ENCODE results near the gene DEFB127.
"Not testable (repeated sequence)": the region's sequence is repeated elsewhere in the genome, so short reads cannot be mapped to it uniquely, and the experiment has no call there.

Gene DEFB127, protein sequence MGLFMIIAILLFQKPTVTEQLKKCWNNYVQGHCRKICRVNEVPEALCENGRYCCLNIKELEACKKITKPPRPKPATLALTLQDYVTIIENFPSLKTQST

GRCh38 chr20:157154-157553 is at the start of gene DEFB127:
TSS of gene DEFB127 (plus strand) at chr20:157454. CDS start at chr20:157545, 91 bp downstream.
- no peak for DNase-seq (ENCODE audit: low spot score)

GRCh38 chr20:112396-112795 is 44.9 kb upstream of the DEFB127 start:
- DNase-seq (ENCODE audit: low spot score) = no peak

DNA sequence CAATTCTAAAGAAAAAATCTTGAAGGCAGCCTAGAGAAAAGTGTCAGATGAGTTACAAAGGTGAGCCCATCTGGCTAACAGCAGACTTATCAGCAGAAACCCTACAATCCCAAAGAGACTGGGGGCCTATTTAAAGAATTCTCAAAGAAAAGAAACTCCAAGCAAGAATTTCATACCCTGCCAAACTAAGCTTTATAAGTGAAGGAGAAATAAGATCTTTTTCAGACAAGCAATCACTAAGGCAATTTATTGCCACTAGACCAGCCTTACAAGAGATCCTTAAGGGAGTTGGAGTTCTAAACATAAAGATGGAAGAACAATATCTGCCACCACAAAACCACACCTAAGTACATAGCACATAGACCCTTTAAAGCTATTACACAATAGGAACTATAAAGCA is 39.7 kb upstream of the DEFB127 start:
- no peak for DNase-seq (ENCODE audit: low spot score)

DNA sequence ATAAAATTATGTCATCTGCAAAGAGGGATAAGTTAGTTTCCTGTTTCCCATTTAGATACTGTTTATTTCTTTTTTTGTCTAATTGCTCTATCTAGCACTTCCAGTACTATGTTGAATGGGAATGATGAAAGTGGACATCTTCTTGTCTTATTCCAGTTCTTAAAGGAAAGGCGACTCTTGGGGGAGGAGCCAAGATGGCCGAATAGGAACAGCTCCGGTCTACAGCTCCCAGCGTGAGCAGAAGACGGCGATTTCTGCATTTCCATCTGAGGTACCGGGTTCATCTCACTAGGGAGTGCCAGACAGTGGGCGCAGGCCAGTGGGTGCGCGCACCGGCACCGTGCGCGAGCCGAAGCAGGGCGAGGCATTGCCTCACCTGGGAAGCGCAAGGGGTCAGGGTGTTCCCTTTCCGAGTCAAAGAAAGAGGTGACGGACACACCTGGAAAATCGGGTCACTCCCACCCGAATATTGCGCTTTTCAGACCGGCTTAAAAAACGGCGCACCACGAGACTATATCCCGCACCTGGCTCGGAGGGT is 27.4 kb upstream of the DEFB127 start:
- not testable (repeated sequence) for DNase-seq (ENCODE audit: low spot score)

DNA sequence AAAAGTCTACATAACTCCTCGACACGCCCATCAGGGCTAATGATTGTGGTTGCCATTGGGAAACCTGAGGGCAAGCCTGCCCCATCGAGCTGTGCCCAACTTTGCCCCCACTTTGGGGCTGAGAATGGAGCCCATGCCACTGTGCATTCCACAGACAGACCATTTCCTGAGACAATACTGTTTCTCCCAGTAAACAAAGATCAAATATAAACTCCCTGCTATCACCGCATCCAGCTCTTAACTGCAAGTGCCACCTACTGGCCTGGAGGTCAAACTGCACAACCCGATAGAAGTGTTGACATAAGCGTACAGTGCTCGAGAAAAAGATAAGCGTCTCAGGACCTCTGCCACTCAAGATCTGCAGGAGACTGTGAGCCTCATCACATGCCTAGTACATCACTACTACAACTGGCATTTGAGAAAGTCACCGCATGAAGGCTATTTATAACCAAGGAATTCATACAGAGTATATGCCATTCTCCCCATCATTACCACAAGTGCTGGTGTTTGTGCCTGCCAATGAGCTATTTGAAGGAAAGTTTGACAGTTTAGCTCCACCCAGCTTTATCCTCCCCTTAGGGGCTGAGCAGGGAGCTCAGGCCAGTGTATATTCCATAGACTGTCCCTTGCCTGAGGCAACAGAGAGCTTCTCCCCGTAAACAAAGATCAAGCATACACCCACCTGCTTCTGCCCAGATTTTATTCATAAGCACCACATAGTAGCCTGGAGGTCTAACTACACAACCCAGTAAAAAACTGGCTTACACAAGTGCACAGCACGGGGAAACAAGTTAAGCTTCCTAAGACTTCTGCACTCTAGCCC is 19.4 kb upstream of the DEFB127 start:
- no peak for DNase-seq (ENCODE audit: low spot score)

- no peak for DNase-seq (ENCODE audit: low spot score)
Observed at GRCh38 chr20:142290-142689, 15.0 kb upstream of the DEFB127 start, which contains the start of gene DEFB126. TSS of gene DEFB126 (plus strand) at chr20:142590. CDS start at chr20:142629, 39 bp downstream.

GRCh38 chr20:145877-146276 is 11.4 kb upstream of the DEFB127 start:
- no peak for DNase-seq (ENCODE audit: low spot score)

- no peak for DNase-seq (ENCODE audit: low spot score)
Observed at GRCh38 chr20:152131-152530, 5.1 kb upstream of the DEFB127 start.

GRCh38 chr20:164618-165017 is 7.4 kb downstream of the DEFB127 start:
- DNase-seq (ENCODE audit: low spot score) = no peak

- no peak for DNase-seq (ENCODE audit: low spot score)
Observed at GRCh38 chr20:168876-169275, 11.6 kb downstream of the DEFB127 start.

GRCh38 chr20:184288-184687 is 27.0 kb downstream of the DEFB127 start:
- no peak for DNase-seq (ENCODE audit: low spot score)

GRCh38 chr20:187733-188132 is 30.5 kb downstream of the DEFB127 start:
- DNase-seq (ENCODE audit: low spot score) = no peak

GRCh38 chr20:189611-190010 is 32.4 kb downstream of the DEFB127 start, which contains the start of gene DEFB128:
TSS of gene DEFB128 (minus strand) at chr20:189711. CDS start at chr20:189623, 88 bp downstream.
- DNase-seq (ENCODE audit: low spot score) = no peak

- no peak for DNase-seq (ENCODE audit: low spot score)
Observed at GRCh38 chr20:198225-198624, 41.0 kb downstream of the DEFB127 start.

- DNase-seq (ENCODE audit: low spot score) = no peak
Observed at GRCh38 chr20:199996-200395, 42.7 kb downstream of the DEFB127 start.

GRCh38 chr20:203630-204029 is 46.4 kb downstream of the DEFB127 start:
- not testable (repeated sequence) for DNase-seq (ENCODE audit: low spot score)

Data from germinal center (tissue), 1 donor.